RPMI8226 (cell line): Measurements from ENCODE around the gene POU2F3.

Experiments
- DNase-seq: peaks from one replicate; pipeline ENCODE4 v3.0.0-alpha.2; 2015

The POU2F3 gene

DNA sequence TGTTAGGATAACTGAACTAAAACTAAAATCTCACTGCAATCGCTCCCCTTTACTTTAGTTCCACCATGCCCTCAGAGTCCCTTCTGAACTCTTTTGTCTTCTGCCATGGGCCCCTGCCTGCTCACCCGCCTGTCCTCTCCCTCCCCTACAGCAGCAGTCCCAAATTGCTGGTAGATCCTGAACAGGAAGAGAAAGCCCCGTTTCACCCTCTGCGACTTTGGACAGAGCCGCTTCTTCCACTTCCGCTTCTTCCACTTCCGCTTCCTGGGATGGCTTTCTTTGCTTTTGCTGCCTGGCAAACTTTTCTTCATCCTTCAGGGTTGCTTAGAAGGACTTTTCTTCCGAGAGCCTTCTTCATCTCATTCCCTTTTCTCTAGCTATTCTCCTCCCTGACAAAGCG lies 49.5 kb downstream of the POU2F3 start:
- DNase-seq = no peak

- no peak for DNase-seq
Observed at GRCh38 chr11:120290956-120291355, 51.0 kb downstream of the POU2F3 start.

- no peak for DNase-seq
Observed at GRCh38 chr11:120293038-120293800, 53.3 kb downstream of the POU2F3 start.

GRCh38 chr11:120294096-120294495 lies 54.2 kb downstream of the POU2F3 start:
- no peak for DNase-seq

GRCh38 chr11:120295099-120295498 lies 55.2 kb downstream of the POU2F3 start:
- DNase-seq = no peak

GRCh38 chr11:120296554-120296953 lies 56.6 kb downstream of the POU2F3 start:
- no peak for DNase-seq

GRCh38 chr11:120298461-120298860 lies 58.5 kb downstream of the POU2F3 start:
- no peak for DNase-seq

DNA sequence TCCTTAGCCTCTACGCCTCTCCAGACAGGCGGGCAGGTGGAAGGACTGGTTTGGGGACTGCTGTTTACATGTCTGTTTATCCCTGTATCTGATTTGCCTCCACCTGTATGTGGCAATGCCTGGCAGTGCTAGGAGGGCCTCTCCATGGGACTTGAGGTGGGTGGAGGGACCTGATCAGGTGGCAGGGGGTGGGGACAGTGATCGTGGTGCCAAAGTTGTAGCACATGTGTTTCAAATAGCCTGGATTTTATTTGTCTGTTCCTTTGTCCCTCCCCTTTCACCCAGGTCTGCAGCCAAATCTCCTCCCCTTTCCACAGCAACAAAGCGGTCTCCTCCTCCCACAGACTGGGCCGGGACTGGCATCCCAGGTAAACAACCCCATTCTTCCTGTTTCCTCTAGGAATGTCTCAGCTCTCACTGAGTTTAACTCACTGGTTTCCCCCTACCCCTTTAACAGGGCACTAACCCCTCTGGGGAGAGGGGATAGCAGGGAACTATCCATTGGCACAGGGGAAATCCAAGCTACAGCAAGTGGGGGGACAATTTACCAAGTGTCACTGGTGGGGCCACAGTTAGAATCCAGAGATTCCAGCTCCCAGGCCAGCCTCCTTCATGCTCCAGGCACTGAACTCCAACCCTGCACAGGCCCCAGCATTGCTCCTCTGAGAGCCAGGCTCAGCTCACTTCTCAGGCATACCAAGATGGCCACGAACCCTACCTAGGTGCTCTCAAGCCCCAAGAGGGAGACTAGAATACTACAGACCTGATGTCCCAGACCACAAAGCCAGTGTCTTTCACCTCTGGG lies 62.3 kb downstream of the POU2F3 start:
- no peak for DNase-seq

- no peak for DNase-seq
Observed at GRCh38 chr11:120303004-120303637, 63.2 kb downstream of the POU2F3 start.

DNA sequence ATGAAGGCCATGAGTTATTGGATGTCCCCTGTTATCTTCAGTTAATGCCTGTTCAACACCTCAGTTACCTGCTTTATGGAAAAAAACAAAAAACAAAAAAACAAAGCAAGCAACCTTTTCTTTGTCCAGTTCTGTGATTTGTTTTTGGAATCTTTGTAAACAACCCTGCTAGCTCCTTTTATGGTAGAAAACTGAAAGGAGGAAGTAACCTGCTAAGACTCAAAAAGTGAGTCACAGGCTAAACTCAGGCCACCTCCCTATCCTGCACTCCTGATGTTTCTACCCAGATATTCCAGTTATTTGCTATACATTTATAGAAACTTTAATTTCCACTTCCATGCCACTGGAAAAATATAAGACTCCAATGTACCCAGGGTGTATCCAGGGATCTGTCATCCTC lies 64.6 kb downstream of the POU2F3 start:
- DNase-seq = no peak

GRCh38 chr11:120305286-120305685 lies 65.3 kb downstream of the POU2F3 start:
- peak; percentile 47 for DNase-seq

- DNase-seq = no peak
Observed at GRCh38 chr11:120306519-120307242, 66.7 kb downstream of the POU2F3 start.

GRCh38 chr11:120307476-120307875 lies 67.5 kb downstream of the POU2F3 start:
- no peak for DNase-seq

DNA sequence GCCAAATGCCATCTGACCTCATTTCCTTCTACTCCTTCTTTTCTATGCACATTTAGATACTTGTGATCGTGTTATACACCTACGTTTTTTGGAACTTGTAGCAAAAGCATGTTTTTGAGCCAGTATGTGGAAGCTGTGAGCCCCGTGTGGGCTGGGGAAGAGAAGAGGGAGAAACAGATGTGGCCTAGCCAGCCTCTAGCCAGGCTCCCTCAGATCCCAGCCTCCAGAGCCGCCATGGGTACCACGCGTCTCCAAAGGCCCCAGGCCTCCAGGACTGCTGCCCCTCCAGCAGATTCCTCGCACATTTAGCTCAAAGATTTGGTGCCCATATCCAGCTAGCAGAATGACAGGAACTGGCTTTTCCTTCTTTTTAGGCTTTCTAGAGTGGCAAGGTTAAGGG lies 68.1 kb downstream of the POU2F3 start:
- no peak for DNase-seq

DNA sequence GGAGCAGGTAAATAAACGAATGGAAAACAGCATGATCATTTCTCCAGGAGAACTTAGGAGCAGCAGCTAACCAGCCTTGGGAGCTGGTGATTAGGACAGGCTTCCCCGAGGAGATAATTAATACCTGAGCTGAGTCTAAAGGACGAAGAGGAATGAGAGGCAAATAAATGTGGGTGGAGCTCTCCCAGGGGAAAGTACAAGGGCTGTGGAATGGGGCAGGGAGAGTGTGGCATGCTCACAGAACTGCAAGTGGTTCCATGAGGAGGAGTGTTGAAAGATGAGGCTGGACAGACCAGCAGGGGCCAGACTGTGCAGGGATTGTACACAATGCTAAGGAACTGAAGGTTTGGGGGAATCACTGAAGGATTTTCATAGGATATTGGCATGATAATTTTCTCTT lies 70.9 kb downstream of the POU2F3 start:
- no peak for DNase-seq

GRCh38 chr11:120314861-120315260 lies 74.9 kb downstream of the POU2F3 start:
- no peak for DNase-seq

DNA sequence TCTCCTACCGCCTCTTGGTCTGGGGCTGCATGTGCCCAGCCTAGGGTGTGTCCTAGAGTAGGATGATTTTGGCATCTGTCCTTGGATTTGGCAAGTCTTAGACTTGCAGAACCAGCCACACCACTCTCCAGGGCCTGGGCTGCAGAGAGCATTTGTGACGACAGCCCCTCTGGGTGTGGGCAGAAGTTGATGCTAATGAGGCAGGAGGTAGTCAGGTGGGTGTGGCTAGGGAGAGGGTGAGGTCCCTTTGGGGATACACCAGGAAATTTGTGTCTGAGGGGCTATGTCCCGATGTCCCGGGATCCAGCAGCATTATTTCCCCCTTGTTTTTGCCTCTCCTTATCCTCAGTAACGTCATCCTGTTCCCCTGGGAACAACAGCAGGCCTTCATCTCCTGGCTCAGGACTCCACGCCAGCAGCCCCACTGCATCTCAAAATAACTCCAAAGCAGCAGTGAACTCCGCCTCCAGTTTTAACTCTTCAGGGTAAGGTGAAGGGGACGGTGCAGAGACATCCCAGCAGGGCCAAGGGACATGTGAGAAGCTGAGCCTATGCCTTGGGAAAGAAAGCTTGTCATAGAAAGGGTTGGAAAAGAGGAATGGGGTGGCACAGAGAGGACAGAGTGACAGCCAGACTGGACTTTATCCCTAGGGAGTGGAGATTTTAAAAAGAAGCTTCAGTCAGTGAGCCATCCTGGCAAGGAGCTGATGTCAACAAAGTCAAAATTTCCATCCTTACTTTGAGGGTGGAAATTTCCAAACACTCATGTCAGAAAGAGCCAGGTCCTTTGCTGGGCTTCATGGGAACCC lies 77.1 kb downstream of the POU2F3 start:
- no peak for DNase-seq

GRCh38 chr11:120317689-120318480 lies 77.9 kb downstream of the POU2F3 start:
- DNase-seq = no peak

DNA sequence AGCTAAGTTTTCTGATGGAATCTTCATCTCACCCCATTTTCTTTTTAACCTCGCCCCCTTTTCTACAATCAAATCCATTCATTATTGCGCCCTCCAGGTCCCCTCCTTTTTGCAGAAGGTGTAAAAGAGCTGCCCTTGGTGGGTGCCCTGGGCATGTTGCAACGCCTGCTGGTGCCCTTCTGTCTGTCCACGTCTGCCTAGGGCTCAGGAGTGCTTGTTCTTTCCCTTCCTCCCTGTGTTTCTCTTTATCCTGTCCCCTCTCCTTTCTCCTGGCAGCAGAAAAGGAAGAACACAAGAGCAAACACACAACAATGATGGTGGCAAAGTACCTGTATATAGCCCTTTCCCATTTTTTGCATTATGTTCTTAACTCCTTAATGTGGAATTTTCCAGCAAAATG lies 79.0 kb downstream of the POU2F3 start:
- no peak for DNase-seq

- DNase-seq = peak; percentile 15
Observed at GRCh38 chr11:120324932-120325810, 85.2 kb downstream of the POU2F3 start, which contains the start of gene TLCD5. Gene TLCD5, plus strand, starts transcription at chr11:120325299. Its CDS starts 2,143 bp downstream, at chr11:120327442.
